MCF 10A (cell line): ENCODE measurements around the gene HSPB6. TPM values are rescaled to one million over a fixed set of nuclear protein-coding genes. Genes with fewer than 3 reads are reported as not detected.

Experiments used
- BruUV-seq: library from RNA; stranded (reverse); fragments of 400-500 nt; replicated peaks from 2 replicates; lab custom pipeline; 2021; lab: Mats Ljungman, UMichigan
- CTCF ChIA-PET: fragments of 300-600 bp; sonication (Branson Sonifier 250); formaldehyde crosslinking; extraction: SDS; loops from one replicate; lab custom pipeline; 2021; ENCODE audit warnings: antibody characterized with exemption, inconsistent platforms; lab: Yijun Ruan, JAX
- POLR2A ChIA-PET: fragments of 300-600, 350-650 bp; sonication (Branson Sonifier 250); formaldehyde crosslinking; extraction: SDS; loops from one replicate; lab custom pipeline; 2020; ENCODE audit warnings: antibody characterized with exemption, inconsistent platforms; lab: Yijun Ruan, JAX
- DNase-seq: peaks from one replicate; pipeline ENCODE4 v3.0.0-alpha.2; 2018; ENCODE audit not compliant: unreplicated experiment
- H3K27ac Mint-ChIP-seq: one replicate; pipeline ENCODE4 v1.8.0; 2022; ENCODE audit warnings: mild to moderate bottlenecking, low read depth, mixed read lengths; ENCODE audit not compliant: unreplicated experiment
- H3K27me3 Mint-ChIP-seq: one replicate; pipeline ENCODE4 v1.8.0; 2022; ENCODE audit warnings: mixed read lengths; ENCODE audit not compliant: insufficient read depth, unreplicated experiment
- H3K36me3 Mint-ChIP-seq: one replicate; pipeline ENCODE4 v1.8.0; 2022; ENCODE audit warnings: mild to moderate bottlenecking, moderate library complexity, mixed read lengths; ENCODE audit not compliant: insufficient read depth, unreplicated experiment
- H3K4me1 Mint-ChIP-seq: one replicate; pipeline ENCODE4 v1.8.0; 2022; ENCODE audit warnings: mixed read lengths; ENCODE audit not compliant: insufficient read depth, unreplicated experiment
- H3K4me3 Mint-ChIP-seq: one replicate; pipeline ENCODE4 v1.8.0; 2022; ENCODE audit warnings: mild to moderate bottlenecking, moderate library complexity, mixed read lengths; ENCODE audit not compliant: unreplicated experiment
- H3K9me3 Mint-ChIP-seq: one replicate; pipeline ENCODE4 v1.8.0; 2022; ENCODE audit warnings: mixed read lengths; ENCODE audit not compliant: unreplicated experiment
- intact Hi-C: fragments of 100-400 bp; cut with micrococcal nuclease; formaldehyde crosslinking; loops from 2 replicates; pipeline ENCODE4 v1.14.1; 2022
- total RNA-seq: library from RNA; stranded (reverse); gene quantifications from 2 replicates; pipeline ENCODE4 v1.2.3, GENCODE V29; 2022
- TF ChIP-seq, protein P1 (sequence below): fragments of 200-600 bp; IDR thresholded peaks from one replicate; pipeline ENCODE4 v1.8.0; 2022; ENCODE audit warnings: antibody characterized with exemption, mild to moderate bottlenecking; ENCODE audit not compliant: unreplicated experiment

The HSPB6 gene
- total RNA-seq, 1 experiment from 2014 or later = 0.21 TPM

DNA sequence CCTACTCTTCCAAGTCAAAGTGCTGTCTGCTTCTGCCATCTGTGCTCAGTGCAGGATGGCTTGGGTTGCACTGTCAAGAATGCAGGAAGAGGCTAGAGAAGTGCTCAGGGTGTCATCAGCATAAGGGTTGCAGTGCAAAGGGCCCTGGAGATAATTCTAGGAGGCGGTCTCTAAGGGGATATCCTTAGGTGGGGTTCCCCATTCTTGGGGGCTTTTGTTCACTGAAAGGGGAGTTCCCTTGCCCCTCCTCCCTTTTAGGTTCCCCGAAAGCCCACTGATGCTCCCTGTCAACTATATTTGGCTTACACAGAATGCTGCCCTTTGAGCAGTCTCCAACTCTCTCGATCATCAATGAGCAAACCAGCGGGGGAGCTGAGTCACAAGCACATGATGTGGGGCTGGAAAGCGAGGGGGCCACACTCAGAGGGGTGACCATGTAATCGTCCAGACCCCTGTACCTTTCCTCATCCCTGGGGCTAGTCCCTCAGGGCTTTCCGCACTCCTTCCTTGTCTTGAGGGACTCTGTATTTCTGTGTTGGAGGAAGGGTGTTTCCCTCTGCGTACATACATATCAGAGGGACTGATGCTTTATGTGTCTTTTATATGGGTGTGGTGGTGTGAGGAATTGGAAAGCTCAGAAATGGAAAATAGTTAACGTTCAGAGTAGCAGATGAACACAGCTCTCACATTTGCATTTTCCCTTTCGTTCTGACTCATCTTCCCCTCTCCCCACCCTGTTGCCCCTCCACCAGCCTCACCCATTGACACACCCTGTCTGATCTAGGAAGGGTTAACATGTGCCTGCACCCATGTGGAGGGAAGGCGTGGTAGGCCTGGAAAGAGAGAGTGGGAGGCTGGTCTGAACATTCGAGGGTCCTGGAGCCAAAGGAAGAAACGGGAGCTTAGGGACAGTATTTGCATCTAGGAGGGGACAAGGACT is 45.8 kb downstream of the HSPB6 start:
- POLR2A ChIA-PET = interaction anchor here (1.0 to 1.3 kb wide), 2 partner anchors 17 to 29 kb away, joined by 3 read pairs; no protein-coding TSS in a partner anchor
- H3K4me1 Mint-ChIP-seq = peaks cover 5% of the 10 kb centered on the region
- no peaks in the 10 kb centered on the region for H3K9me3 Mint-ChIP-seq
- no peaks in the 10 kb centered on the region for H3K36me3 Mint-ChIP-seq
- BruUV-seq = no TSS peak
- no peaks in the 10 kb centered on the region for H3K27me3 Mint-ChIP-seq
- H3K4me3 Mint-ChIP-seq = no peak overlapping the region
- intact Hi-C loops = no loop called here
- DNase-seq = no peak
- no peak overlapping the region for H3K27ac Mint-ChIP-seq
- CTCF ChIA-PET = interaction anchor here (0.6 to 1.8 kb wide), 4 partner anchors 14 to 163 kb away, joined by 3 to 6 read pairs (median 4); no protein-coding TSS in a partner anchor
- TF ChIP-seq, protein P1, sequence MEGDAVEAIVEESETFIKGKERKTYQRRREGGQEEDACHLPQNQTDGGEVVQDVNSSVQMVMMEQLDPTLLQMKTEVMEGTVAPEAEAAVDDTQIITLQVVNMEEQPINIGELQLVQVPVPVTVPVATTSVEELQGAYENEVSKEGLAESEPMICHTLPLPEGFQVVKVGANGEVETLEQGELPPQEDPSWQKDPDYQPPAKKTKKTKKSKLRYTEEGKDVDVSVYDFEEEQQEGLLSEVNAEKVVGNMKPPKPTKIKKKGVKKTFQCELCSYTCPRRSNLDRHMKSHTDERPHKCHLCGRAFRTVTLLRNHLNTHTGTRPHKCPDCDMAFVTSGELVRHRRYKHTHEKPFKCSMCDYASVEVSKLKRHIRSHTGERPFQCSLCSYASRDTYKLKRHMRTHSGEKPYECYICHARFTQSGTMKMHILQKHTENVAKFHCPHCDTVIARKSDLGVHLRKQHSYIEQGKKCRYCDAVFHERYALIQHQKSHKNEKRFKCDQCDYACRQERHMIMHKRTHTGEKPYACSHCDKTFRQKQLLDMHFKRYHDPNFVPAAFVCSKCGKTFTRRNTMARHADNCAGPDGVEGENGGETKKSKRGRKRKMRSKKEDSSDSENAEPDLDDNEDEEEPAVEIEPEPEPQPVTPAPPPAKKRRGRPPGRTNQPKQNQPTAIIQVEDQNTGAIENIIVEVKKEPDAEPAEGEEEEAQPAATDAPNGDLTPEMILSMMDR = no peak

DNA sequence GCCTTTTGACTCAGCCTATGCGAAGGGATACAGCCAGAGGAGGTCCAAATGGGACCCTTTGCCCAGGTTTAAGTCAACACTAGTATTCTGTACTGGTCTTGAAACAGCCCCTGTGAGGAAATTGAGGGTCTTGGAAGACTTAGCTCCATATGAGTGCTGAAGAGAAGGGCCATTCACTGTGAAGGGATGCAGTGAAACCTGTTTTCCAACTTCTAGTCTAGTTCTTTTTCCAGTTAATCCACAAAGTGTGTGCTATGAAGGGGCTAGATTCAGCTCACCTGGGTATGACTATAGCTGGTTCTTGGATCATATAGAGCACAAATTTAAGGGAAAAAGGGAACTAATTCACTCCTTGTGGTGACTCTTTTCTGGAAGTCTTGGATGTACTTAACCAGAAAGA is 48.4 kb downstream of the HSPB6 start:
- no peaks in the 10 kb centered on the region for H3K27me3 Mint-ChIP-seq
- ChIA-PET POLR2A (no interaction called here), CTCF (interaction anchor here (0.7 to 1.7 kb wide), 5 partner anchors 12 to 224 kb away, joined by 3 to 5 read pairs (median 3); no protein-coding TSS in a partner anchor)
- H3K4me3 Mint-ChIP-seq = no peak overlapping the region
- H3K4me1 Mint-ChIP-seq = peaks cover 4% of the 10 kb centered on the region
- no peaks in the 10 kb centered on the region for H3K36me3 Mint-ChIP-seq
- intact Hi-C loops = no loop called here
- no peak overlapping the region for H3K27ac Mint-ChIP-seq
- DNase-seq = no peak
- TF ChIP-seq, protein P1 = no peak
- no peaks in the 10 kb centered on the region for H3K9me3 Mint-ChIP-seq
- no TSS peak for BruUV-seq

Other genes with a start within 250 kb of the HSPB6 start
- gene DMKN, start 243.4 kb downstream of the HSPB6 start, total RNA-seq = 86.2 and 90.7 TPM in 2 replicates
- gene SBSN, start 228.7 kb downstream of the HSPB6 start, total RNA-seq = 0.61 TPM in 1 of 2 replicates, not detected in the other
- not detected in 2 replicates for gene GAPDHS, start 223.6 kb downstream of the HSPB6 start, total RNA-seq
- gene TMEM147, start 211.4 kb downstream of the HSPB6 start, total RNA-seq = 110 and 123 TPM in 2 replicates
- gene ATP4A, start 193.4 kb downstream of the HSPB6 start, total RNA-seq = not detected in 2 replicates
- not detected in 2 replicates for gene PMIS2, start 170.9 kb downstream of the HSPB6 start, total RNA-seq
- 6.3 and 10.6 TPM in 2 replicates for gene HAUS5, start 144.3 kb downstream of the HSPB6 start, total RNA-seq
- 84.2 and 87.7 TPM in 2 replicates for gene RBM42, start 128.0 kb downstream of the HSPB6 start, total RNA-seq
- gene ETV2, start 115.3 kb downstream of the HSPB6 start, total RNA-seq = 0.44 and 1.0 TPM in 2 replicates
- 213 and 265 TPM in 2 replicates for gene COX6B1, start 108.7 kb downstream of the HSPB6 start, total RNA-seq
- not detected in 2 replicates for gene UPK1A, start 90.5 kb downstream of the HSPB6 start, total RNA-seq
- gene ZBTB32, start 52.5 kb downstream of the HSPB6 start, total RNA-seq = not detected in 2 replicates
- gene KMT2B, start 39.0 kb downstream of the HSPB6 start, total RNA-seq = 36.0 TPM in 2 replicates
- gene IGFLR1, start 14.6 kb downstream of the HSPB6 start, total RNA-seq = 3.6 and 4.2 TPM in 2 replicates
- 32.0 and 37.5 TPM in 2 replicates for gene U2AF1L4, start 11.6 kb downstream of the HSPB6 start, total RNA-seq
- 65.0 and 86.9 TPM in 2 replicates for gene PSENEN, start 11.4 kb downstream of the HSPB6 start, total RNA-seq
- gene LIN37, start 8.5 kb downstream of the HSPB6 start, total RNA-seq = 19.6 and 24.6 TPM in 2 replicates
- gene PROSER3, start 1.1 kb upstream of the HSPB6 start, total RNA-seq = 33.8 and 37.3 TPM in 2 replicates
- gene ARHGAP33, start 18.5 kb upstream of the HSPB6 start, total RNA-seq = 5.4 and 5.6 TPM in 2 replicates
- not detected in 2 replicates for gene PRODH2, start 55.8 kb upstream of the HSPB6 start, total RNA-seq
- not detected in 2 replicates for gene NPHS1, start 95.5 kb upstream of the HSPB6 start, total RNA-seq
- not detected in 2 replicates for gene KIRREL2, start 99.9 kb upstream of the HSPB6 start, total RNA-seq
- 1.3 and 2.4 TPM in 2 replicates for gene APLP1, start 111.5 kb upstream of the HSPB6 start, total RNA-seq
- gene NFKBID, start 143.5 kb upstream of the HSPB6 start, total RNA-seq = 6.4 and 8.4 TPM in 2 replicates
- not detected in 2 replicates for gene HCST, start 145.5 kb upstream of the HSPB6 start, total RNA-seq
- not detected in 2 replicates for gene TYROBP, start 151.3 kb upstream of the HSPB6 start, total RNA-seq
- 7.4 and 10.1 TPM in 2 replicates for gene LRFN3, start 179.3 kb upstream of the HSPB6 start, total RNA-seq
- gene SDHAF1, start 238.2 kb upstream of the HSPB6 start, total RNA-seq = 14.4 and 15.0 TPM in 2 replicates